ENCODE data around the gene VWA5B2.

The VWA5B2 gene

DNA sequence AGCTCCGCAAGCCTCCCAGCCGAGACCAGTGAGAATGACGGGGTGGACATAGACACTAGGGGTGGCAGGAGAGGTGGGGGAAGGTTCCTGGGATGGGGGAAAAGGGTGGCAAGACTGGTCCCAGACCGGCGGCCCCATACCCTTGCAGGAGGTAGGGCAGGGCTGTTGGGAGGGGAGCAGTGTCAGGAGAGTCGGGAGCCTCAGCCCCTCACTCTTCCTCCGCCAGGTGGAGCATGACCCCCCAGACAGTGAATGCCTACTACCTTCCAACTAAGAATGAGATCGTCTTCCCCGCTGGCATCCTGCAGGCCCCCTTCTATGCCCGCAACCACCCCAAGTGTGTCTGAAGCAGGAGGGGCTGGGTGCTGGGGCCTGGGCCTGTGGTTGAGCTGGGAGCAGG, 60.9 kb downstream of the VWA5B2 start:
- H3K4me3 ChIP-seq (ENCODE audit: low read length), result no peak overlapping the region
- no peak for TF ChIP-seq ZNF274 (IDR thresholded peaks at IDR 0.05; ENCODE audit: low read depth, low read length)

DNA sequence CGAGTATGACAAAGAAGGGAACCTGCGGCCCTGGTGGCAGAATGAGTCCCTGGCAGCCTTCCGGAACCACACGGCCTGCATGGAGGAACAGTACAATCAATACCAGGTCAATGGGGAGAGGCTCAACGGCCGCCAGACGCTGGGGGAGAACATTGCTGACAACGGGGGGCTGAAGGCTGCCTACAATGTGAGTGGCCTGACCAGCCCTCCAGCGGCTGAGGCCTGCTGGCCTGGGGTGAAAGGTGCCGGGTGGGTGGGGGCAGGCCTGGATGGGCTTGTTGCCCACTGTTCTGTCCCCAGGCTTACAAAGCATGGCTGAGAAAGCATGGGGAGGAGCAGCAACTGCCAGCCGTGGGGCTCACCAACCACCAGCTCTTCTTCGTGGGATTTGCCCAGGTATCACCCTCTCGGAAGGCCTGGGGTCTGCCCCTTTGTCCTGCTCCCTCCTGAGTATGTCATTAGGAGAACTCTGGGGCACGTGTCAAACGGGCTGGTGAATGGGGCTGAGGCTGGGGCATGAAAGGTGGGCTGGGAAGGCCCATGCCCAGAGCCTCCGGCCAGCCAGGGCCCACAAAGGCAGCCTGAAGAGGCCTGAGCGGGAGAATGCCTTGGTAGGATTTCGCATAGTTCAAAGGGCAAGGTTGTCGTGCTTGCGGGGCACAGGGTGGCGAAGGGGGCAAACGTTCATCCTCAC, 61.8 kb downstream of the VWA5B2 start:
- TF ChIP-seq ZNF274 (IDR thresholded peaks at IDR 0.05; ENCODE audit: low read depth, low read length), result no peak

More for the DNA sequence above, 61.8 kb downstream of the VWA5B2 start:
- H3K4me3 ChIP-seq (ENCODE audit: low read length), result no peak overlapping the region
